Astrocyte (in vitro differentiated cells and primary cell): ENCODE measurements around the gene C6orf62. TPM values are rescaled to one million over a fixed set of nuclear protein-coding genes. Genes with fewer than 3 reads are reported as not detected.
"Not testable (repeated sequence)": the region's sequence is repeated elsewhere in the genome, so short reads cannot be mapped to it uniquely, and the experiment has no call there.

ENCODE experiments used
- DNase-seq: peaks from one replicate; pipeline ENCODE4 v3.0.0-alpha.2; 2010; ENCODE audit warnings: low read depth
- FAIRE-seq: peaks from 2 replicates; lab custom pipeline; 2011; peaks lifted over from hg19 to GRCh38; lab: Jason Lieb, UNC
- H2AFZ ChIP-seq: 2 replicates; pipeline ENCODE4 v1.6.0; 2012; ENCODE audit warnings: low read depth, low read length, inconsistent platforms
- H3K27ac ChIP-seq: 2 replicates; pipeline ENCODE4 v1.5.1; 2011; ENCODE audit warnings: low read depth, low read length, inconsistent platforms
- H3K27me3 ChIP-seq: 2 replicates; pipeline ENCODE4 v1.6.0; 2011; ENCODE audit warnings: low read length, inconsistent platforms; ENCODE audit not compliant: insufficient read depth
- H3K36me3 ChIP-seq: 2 replicates; pipeline ENCODE4 v1.5.1; 2011; ENCODE audit warnings: low read length, inconsistent platforms; ENCODE audit not compliant: insufficient read depth
- H3K4me1 ChIP-seq: 2 replicates; pipeline ENCODE4 v1.5.1; 2011; ENCODE audit warnings: low read length, inconsistent platforms; ENCODE audit not compliant: insufficient read depth
- H3K4me2 ChIP-seq: 2 replicates; pipeline ENCODE4 v1.6.0; 2012; ENCODE audit warnings: low read length, inconsistent platforms
- H3K4me3 ChIP-seq: 2 replicates; pipeline ENCODE4 v1.5.1; 2011; ENCODE audit warnings: low read depth, mild to moderate bottlenecking, low read length, inconsistent platforms; ENCODE audit not compliant: insufficient read depth
- H3K79me2 ChIP-seq: 2 replicates; pipeline ENCODE4 v1.6.0; 2012; ENCODE audit warnings: mild to moderate bottlenecking, low read length, inconsistent platforms; ENCODE audit not compliant: insufficient read depth
- H3K9ac ChIP-seq: 2 replicates; pipeline ENCODE4 v1.6.0; 2012; ENCODE audit warnings: mild to moderate bottlenecking, low read length, inconsistent platforms
- H3K9me3 ChIP-seq: 2 replicates; pipeline ENCODE4 v1.5.1; 2012; ENCODE audit warnings: low read depth, mild to moderate bottlenecking, low read length, inconsistent platforms; ENCODE audit not compliant: insufficient read depth
- H4K20me1 ChIP-seq: 2 replicates; pipeline ENCODE4 v1.6.0; 2012; ENCODE audit warnings: low read length, inconsistent platforms; ENCODE audit not compliant: insufficient read depth
- H3K27ac Mint-ChIP-seq: one replicate; pipeline ENCODE4 v1.8.0; 2021; ENCODE audit warnings: mild to moderate bottlenecking, mixed read lengths; ENCODE audit not compliant: unreplicated experiment
- H3K27me3 Mint-ChIP-seq: one replicate; pipeline ENCODE4 v1.8.0; 2021; ENCODE audit warnings: low read depth, mixed read lengths; ENCODE audit not compliant: unreplicated experiment
- H3K36me3 Mint-ChIP-seq: one replicate; pipeline ENCODE4 v1.8.0; 2021; ENCODE audit warnings: low read depth, mixed read lengths; ENCODE audit not compliant: unreplicated experiment
- H3K4me1 Mint-ChIP-seq: one replicate; pipeline ENCODE4 v1.8.0; 2021; ENCODE audit warnings: low read depth, mixed read lengths; ENCODE audit not compliant: unreplicated experiment
- H3K4me3 Mint-ChIP-seq: one replicate; pipeline ENCODE4 v1.8.0; 2021; ENCODE audit warnings: mild to moderate bottlenecking, moderate library complexity, mixed read lengths; ENCODE audit not compliant: unreplicated experiment
- H3K9me3 Mint-ChIP-seq: one replicate; pipeline ENCODE4 v1.8.0; 2021; ENCODE audit warnings: mild to moderate bottlenecking, mixed read lengths; ENCODE audit not compliant: unreplicated experiment
- EZH2 ChIP-seq: IDR thresholded peaks from 2 replicates; pipeline ENCODE4 v1.6.1; 2012; ENCODE audit warnings: mild to moderate bottlenecking, low read length, inconsistent platforms; ENCODE audit not compliant: insufficient read depth
- total RNA-seq: library from RNA; stranded (reverse); gene quantifications from 2 replicates; pipeline ENCODE4 v1.2.1, GENCODE V29; 2021
- TF ChIP-seq, protein P1 (sequence below): IDR thresholded peaks from 2 replicates; pipeline ENCODE4 v1.5.1; 2011; ENCODE audit warnings: low read depth, mild to moderate bottlenecking, inconsistent platforms, low read length, moderate library complexity; ENCODE audit not compliant: insufficient read depth

The C6orf62 gene
- total RNA-seq, 1 donor from 2014 or later: 162 TPM

DNA sequence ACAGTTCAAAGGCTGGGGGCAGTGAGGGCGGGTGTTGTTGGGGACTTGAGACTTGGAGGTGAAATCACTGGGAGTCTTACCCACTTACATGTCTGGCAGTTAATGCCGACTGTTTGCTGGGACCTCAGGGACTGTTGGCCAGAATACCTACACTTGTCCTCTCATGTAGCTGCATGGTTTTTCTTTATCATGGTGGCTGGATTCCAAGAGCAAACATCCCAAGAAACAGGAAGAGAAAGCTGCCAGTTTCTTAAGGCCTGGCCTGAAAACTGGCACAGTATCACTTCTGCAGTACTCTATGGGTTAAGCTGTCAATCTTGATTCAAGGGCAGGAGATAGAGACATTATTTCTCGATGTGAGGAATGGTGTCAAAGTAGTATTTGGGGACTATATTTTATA, 19.8 kb upstream of the C6orf62 start:
- H3K4me1 Mint-ChIP-seq: peaks cover 19% of the 10 kb centered on the region
- no peak overlapping the region for H3K9ac ChIP-seq
- FAIRE-seq (no peak), DNase-seq (no peak)
- no peak overlapping the region for H3K4me2 ChIP-seq
- no peaks in the 10 kb centered on the region for H3K36me3 ChIP-seq
- no peaks in the 10 kb centered on the region for H3K27me3 ChIP-seq
- H3K79me2 ChIP-seq: no peaks in the 10 kb centered on the region
- peaks cover 20% of the 10 kb centered on the region for H3K4me1 ChIP-seq
- H3K9me3 Mint-ChIP-seq: no peaks in the 10 kb centered on the region
- no peak overlapping the region for H3K27ac Mint-ChIP-seq
- no peak overlapping the region for H3K27ac ChIP-seq
- no peak for TF ChIP-seq EZH2
- TF ChIP-seq, protein P1, sequence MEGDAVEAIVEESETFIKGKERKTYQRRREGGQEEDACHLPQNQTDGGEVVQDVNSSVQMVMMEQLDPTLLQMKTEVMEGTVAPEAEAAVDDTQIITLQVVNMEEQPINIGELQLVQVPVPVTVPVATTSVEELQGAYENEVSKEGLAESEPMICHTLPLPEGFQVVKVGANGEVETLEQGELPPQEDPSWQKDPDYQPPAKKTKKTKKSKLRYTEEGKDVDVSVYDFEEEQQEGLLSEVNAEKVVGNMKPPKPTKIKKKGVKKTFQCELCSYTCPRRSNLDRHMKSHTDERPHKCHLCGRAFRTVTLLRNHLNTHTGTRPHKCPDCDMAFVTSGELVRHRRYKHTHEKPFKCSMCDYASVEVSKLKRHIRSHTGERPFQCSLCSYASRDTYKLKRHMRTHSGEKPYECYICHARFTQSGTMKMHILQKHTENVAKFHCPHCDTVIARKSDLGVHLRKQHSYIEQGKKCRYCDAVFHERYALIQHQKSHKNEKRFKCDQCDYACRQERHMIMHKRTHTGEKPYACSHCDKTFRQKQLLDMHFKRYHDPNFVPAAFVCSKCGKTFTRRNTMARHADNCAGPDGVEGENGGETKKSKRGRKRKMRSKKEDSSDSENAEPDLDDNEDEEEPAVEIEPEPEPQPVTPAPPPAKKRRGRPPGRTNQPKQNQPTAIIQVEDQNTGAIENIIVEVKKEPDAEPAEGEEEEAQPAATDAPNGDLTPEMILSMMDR: no peak
- no peaks in the 10 kb centered on the region for H3K9me3 ChIP-seq
- peak overlapping the region; percentile 44 for H2AFZ ChIP-seq
- H3K4me3 Mint-ChIP-seq: no peak overlapping the region
- no peaks in the 10 kb centered on the region for H3K36me3 Mint-ChIP-seq
- H3K4me3 ChIP-seq: no peak overlapping the region
- H4K20me1 ChIP-seq: no peaks in the 10 kb centered on the region
- no peaks in the 10 kb centered on the region for H3K27me3 Mint-ChIP-seq

DNA sequence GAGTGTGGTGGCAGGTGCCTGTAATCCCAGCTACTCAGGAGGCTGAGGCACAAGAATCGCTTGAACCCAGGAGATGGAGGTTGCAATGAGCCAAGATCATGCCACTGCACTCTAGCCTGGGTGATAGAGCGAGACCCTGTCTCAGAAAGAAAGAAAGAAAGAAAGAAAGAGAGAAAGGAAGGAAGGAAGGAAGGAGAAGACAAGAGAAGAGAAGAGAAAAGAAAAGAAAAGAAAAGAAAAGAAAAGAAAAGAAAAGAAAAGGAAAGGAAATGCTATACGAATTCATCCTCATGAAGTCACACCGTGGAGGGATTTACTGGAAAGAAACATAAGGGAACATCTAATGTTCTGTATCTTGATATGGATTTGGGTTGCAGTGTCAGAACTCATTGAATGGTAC, 15.8 kb upstream of the C6orf62 start:
- not testable (repeated sequence) for FAIRE-seq

DNA sequence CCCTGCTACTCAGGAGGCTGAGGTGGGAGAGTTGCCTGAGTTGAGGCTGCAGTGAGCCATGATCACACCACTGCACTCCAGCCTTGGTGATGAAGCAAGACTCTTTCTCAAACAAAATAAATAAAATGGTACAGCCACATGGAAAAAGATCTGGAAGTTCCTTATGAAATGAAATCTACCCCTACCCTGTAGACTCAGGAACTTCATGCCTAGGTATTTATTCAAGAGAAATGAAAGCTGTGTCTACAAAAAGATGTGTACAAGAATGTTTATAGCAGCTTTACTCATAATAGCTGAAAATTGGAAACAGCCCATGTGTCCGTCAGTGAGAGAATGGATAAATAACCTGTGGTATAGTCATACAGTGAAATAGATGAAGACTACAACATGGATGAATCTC, 15.2 kb upstream of the C6orf62 start:
- DNase-seq (no peak), FAIRE-seq (no peak)
- no peaks in the 10 kb centered on the region for H3K79me2 ChIP-seq
- peaks cover 5% of the 10 kb centered on the region for H3K9me3 ChIP-seq
- peaks cover 8% of the 10 kb centered on the region for H3K9me3 Mint-ChIP-seq
- no peaks in the 10 kb centered on the region for H3K27me3 ChIP-seq
- no peaks in the 10 kb centered on the region for H3K36me3 ChIP-seq
- no peaks in the 10 kb centered on the region for H3K27me3 Mint-ChIP-seq
- TF ChIP-seq, protein P1: no peak
- no peak for TF ChIP-seq EZH2
- H3K27ac Mint-ChIP-seq: no peak overlapping the region
- H4K20me1 ChIP-seq: no peaks in the 10 kb centered on the region
- no peaks in the 10 kb centered on the region for H3K36me3 Mint-ChIP-seq
- H3K27ac ChIP-seq: no peak overlapping the region
- no peak overlapping the region for H3K4me3 Mint-ChIP-seq
- no peak overlapping the region for H3K4me2 ChIP-seq
- H2AFZ ChIP-seq: no peak overlapping the region
- no peak overlapping the region for H3K9ac ChIP-seq
- no peaks in the 10 kb centered on the region for H3K4me1 ChIP-seq
- no peak overlapping the region for H3K4me3 ChIP-seq
- no peaks in the 10 kb centered on the region for H3K4me1 Mint-ChIP-seq

More for the DNA sequence above, 15.8 kb upstream of the C6orf62 start:
- H3K27me3 Mint-ChIP-seq, H4K20me1 ChIP-seq, H3K4me2 ChIP-seq, H3K36me3 Mint-ChIP-seq, H2AFZ ChIP-seq, H3K4me1 Mint-ChIP-seq, H3K27ac Mint-ChIP-seq, H3K9ac ChIP-seq, DNase-seq, H3K9me3 ChIP-seq, H3K36me3 ChIP-seq, H3K4me3 ChIP-seq, H3K27ac ChIP-seq, H3K9me3 Mint-ChIP-seq, H3K4me1 ChIP-seq, H3K79me2 ChIP-seq, H3K4me3 Mint-ChIP-seq, H3K27me3 ChIP-seq: not testable (repeated sequence)

DNA sequence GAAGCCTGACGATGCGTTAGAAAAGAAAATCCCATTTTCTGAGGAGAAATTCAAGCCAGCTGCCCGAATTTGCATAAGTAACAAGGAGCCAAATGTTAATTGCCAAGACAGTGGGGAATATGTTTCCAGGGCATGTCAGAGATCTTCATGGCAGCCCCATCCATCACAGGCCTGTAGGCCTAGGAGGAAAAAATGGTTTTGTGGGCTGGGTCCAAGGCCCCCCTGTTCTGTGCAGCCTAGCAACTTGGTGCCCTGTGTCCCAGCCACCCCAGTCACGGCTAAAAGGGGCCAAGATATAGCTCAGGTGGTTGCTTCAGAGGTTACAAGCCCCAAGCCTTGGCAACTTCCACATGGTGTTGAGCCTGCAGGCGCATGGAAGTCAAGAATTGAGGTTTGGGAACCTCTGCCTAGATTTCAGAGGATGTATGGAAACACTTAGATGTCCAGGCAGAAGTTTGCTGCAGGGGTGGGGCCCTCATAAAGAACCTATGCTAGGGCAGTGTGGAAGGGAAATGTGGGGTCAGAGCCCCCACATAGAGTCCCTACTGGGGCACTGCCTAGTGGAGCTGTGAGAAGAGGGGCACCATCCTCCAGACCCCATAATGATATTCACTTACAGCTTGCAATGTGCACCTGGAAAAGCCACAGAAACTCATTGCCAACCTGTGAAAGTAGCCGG, 12.6 kb upstream of the C6orf62 start:
- not testable (repeated sequence) for H3K4me3 Mint-ChIP-seq, H3K27ac ChIP-seq, H4K20me1 ChIP-seq, H3K4me2 ChIP-seq, H3K27me3 ChIP-seq, H3K36me3 ChIP-seq, H3K79me2 ChIP-seq, H3K4me1 ChIP-seq, FAIRE-seq, H3K4me3 ChIP-seq, DNase-seq, H3K27me3 Mint-ChIP-seq, H3K27ac Mint-ChIP-seq, H3K36me3 Mint-ChIP-seq, H3K9ac ChIP-seq, H2AFZ ChIP-seq, H3K4me1 Mint-ChIP-seq, H3K9me3 ChIP-seq, H3K9me3 Mint-ChIP-seq

DNA sequence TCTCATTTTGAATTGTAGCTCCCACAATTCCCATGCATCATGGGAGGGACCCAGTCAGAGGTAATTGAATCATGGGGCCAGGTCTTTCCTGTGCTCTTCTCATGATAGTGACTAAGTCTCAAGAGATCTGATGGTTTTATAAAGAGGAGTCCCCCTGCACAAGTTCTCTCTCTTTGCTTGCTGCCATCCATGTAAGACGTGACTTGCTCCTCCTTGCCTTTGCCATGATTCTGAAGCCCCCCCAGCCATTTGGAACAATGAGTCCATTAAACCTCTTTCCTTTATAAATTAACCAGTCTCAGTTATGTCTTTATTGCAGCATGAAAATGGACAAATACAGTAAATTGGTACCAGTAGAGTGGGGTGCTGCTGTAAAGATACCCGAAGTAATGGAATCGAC, 11.7 kb upstream of the C6orf62 start:
- H3K4me1 Mint-ChIP-seq, H3K9me3 Mint-ChIP-seq, H3K9me3 ChIP-seq, DNase-seq, H3K4me2 ChIP-seq, H3K27ac Mint-ChIP-seq, H3K36me3 Mint-ChIP-seq, FAIRE-seq, H3K9ac ChIP-seq, H3K4me3 Mint-ChIP-seq, H3K4me1 ChIP-seq, H3K79me2 ChIP-seq, H3K36me3 ChIP-seq, H4K20me1 ChIP-seq, H3K27me3 Mint-ChIP-seq, H2AFZ ChIP-seq, H3K27me3 ChIP-seq, H3K27ac ChIP-seq, H3K4me3 ChIP-seq: not testable (repeated sequence)
